ENCODE results near the gene FOXN1. TPM values are rescaled to one million over a fixed set of nuclear protein-coding genes. Genes with fewer than 3 reads are reported as not detected.

Gene FOXN1
- total and polyA plus RNA-seq, 2 of the 13 experiments (the other 11 are each of a cell fraction or from before 2014, with no cell fraction given), result 0.01 TPM; not detected in 1

GRCh38 chr17:28540231-28540630 lies 34.1 kb downstream of the FOXN1 start:
- FAIRE-seq (no peak), ATAC-seq (no peak), DNase-seq (ENCODE audit: low spot score) (no peak)
- TF ChIP-seq, protein P1, sequence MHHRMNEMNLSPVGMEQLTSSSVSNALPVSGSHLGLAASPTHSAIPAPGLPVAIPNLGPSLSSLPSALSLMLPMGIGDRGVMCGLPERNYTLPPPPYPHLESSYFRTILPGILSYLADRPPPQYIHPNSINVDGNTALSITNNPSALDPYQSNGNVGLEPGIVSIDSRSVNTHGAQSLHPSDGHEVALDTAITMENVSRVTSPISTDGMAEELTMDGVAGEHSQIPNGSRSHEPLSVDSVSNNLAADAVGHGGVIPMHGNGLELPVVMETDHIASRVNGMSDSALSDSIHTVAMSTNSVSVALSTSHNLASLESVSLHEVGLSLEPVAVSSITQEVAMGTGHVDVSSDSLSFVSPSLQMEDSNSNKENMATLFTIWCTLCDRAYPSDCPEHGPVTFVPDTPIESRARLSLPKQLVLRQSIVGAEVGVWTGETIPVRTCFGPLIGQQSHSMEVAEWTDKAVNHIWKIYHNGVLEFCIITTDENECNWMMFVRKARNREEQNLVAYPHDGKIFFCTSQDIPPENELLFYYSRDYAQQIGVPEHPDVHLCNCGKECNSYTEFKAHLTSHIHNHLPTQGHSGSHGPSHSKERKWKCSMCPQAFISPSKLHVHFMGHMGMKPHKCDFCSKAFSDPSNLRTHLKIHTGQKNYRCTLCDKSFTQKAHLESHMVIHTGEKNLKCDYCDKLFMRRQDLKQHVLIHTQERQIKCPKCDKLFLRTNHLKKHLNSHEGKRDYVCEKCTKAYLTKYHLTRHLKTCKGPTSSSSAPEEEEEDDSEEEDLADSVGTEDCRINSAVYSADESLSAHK (CRISPR knock-in tag; IDR thresholded peaks at IDR 0.05; ENCODE audit: borderline replicate concordance), result no peak
- TF ChIP-seq ZBED4 (CRISPR knock-in tag; IDR thresholded peaks at IDR 0.05; ENCODE audit: borderline replicate concordance) (no peak), ZNF101 (CRISPR knock-in tag; IDR thresholded peaks at IDR 0.05; ENCODE audit: borderline replicate concordance, low read depth) (no peak), CBFB (CRISPR knock-in tag; IDR thresholded peaks at IDR 0.05) (no peak), ZC3H4 (CRISPR knock-in tag; IDR thresholded peaks at IDR 0.05; ENCODE audit: borderline replicate concordance) (no peak), POLR2G (IDR thresholded peaks at IDR 0.05; ENCODE audit: low read depth, low read length) (no peak), FOXK1 (CRISPR knock-in tag; IDR thresholded peaks at IDR 0.05; ENCODE audit: borderline replicate concordance, low read depth) (no peak)
- no peak overlapping the region for H3K27ac ChIP-seq (ENCODE audit: extremely low read length, insufficient read depth, low read length)
- no CpG with 5 or more reads among the region's 4 CpGs for WGBS (ENCODE audit: low lambda C conversion rate)
- H3K4me2 ChIP-seq (ENCODE audit: low read depth, low read length), result no peak overlapping the region
- peaks cover 4 to 15% of the 10 kb centered on the region in 2 experiments; a peak in 4 of 5 replicates for H3K27me3 ChIP-seq (ENCODE audit: control insufficient read depth in 1 of 2, insufficient read depth in 2 of 2, low read length in 2 of 2)
- CTCF ChIA-PET (ENCODE audit: low intra/inter-chr PET ratio, low total read pairs), result interaction anchor here (0.8 to 2.3 kb wide), 3 partner anchors 44 to 47 kb away, joined by 3 to 45 read pairs (median 3); no protein-coding TSS in a partner anchor
- in situ Hi-C loops (cut with HindIII; ENCODE audit: extremely low pct_ligation_motif_present, low pct_unique_long_range_greater_than_20kb) (no loop called here), intact Hi-C loops (cut with micrococcal nuclease; ENCODE audit: unreplicated experiment) (loop anchor here (1.0 kb wide), 1 partner anchor 46 kb away; no protein-coding TSS in a partner anchor)
- no peak overlapping the region for H3K9ac ChIP-seq (ENCODE audit: insufficient read depth, low read depth, low read length)
- no TSS peak for BruUV-seq (replicated peaks)
- H2AFZ ChIP-seq (ENCODE audit: low read length), result no peak overlapping the region
- H3K9me3 ChIP-seq (ENCODE audit: low read length), result no peaks in the 10 kb centered on the region
- H3K36me3 ChIP-seq (replicated peaks in 1 of 2; ENCODE audit: control insufficient read depth in 1 of 2, insufficient read depth in 2 of 2, low read length in 2 of 2), result no peaks in the 10 kb centered on the region
- H3K79me2 ChIP-seq (ENCODE audit: insufficient read depth, low read length), result no peaks in the 10 kb centered on the region
- H3K4me3 ChIP-seq (replicated peaks in 1 of 3; ENCODE audit: insufficient read depth in 1 of 3, low read depth in 2 of 3, low read length in 3 of 3), result no peak overlapping the region
- H4K20me1 ChIP-seq (ENCODE audit: insufficient read depth, low read length), result no peaks in the 10 kb centered on the region
- H3K4me1 ChIP-seq (ENCODE audit: insufficient read depth, low read length), result peaks cover 6% of the 10 kb centered on the region
- POLR2A ChIA-PET, result no interaction called here

Data from HepG2 (cell line).